MM.1S (cell line): ENCODE measurements around the gene CACNG4.

ENCODE experiments used
- EZH2 ChIP-seq: fragments of 300-600 bp; sonication (generic); optimal IDR thresholded peaks from 2 replicates; pipeline ENCODE3; 2017; ENCODE audit warnings: low read depth, mild to moderate bottlenecking, antibody characterized with exemption, low read length, mixed read lengths
- EZH2phosphoT487 ChIP-seq: fragments of 300-600 bp; sonication (generic); IDR thresholded peaks from 2 replicates; pipeline ENCODE4 v1.6.1; 2018; ENCODE audit warnings: antibody characterized with exemption, low read length
- TF ChIP-seq, protein P1 (sequence below): fragments of 300-600 bp; sonication (generic); IDR thresholded peaks from 2 replicates; pipeline ENCODE4 v1.5.1; 2016; ENCODE audit warnings: antibody characterized with exemption, low read length, mixed read lengths

DNA sequence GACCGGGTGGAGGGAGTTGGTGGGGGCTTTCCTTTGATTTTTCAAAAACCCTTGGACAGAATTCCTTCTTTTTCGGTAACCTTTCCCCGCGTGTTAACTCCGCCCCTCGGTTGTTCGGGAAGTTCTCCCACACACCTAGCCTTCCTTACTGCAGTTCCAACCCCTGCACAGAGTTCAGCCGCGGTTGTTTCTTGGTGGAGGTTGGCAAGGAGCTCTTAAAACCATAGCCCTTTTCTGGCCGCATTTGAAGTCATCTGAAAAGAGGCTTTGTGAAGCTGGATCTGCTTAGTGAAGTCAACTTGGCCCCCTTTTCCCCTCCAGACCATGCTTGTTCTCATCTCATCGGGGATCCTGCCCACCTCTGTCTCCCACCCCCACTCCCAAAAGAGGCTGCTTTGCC, 1.8 kb downstream of the CACNG4 start:
- TF ChIP-seq, protein P1, sequence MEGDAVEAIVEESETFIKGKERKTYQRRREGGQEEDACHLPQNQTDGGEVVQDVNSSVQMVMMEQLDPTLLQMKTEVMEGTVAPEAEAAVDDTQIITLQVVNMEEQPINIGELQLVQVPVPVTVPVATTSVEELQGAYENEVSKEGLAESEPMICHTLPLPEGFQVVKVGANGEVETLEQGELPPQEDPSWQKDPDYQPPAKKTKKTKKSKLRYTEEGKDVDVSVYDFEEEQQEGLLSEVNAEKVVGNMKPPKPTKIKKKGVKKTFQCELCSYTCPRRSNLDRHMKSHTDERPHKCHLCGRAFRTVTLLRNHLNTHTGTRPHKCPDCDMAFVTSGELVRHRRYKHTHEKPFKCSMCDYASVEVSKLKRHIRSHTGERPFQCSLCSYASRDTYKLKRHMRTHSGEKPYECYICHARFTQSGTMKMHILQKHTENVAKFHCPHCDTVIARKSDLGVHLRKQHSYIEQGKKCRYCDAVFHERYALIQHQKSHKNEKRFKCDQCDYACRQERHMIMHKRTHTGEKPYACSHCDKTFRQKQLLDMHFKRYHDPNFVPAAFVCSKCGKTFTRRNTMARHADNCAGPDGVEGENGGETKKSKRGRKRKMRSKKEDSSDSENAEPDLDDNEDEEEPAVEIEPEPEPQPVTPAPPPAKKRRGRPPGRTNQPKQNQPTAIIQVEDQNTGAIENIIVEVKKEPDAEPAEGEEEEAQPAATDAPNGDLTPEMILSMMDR = no peak
- no peak for TF ChIP-seq EZH2phosphoT487
- TF ChIP-seq EZH2 = no peak
